Liver (tissue), 3 donors: ENCODE results near the gene GNE.
"Not testable (repeated sequence)": the region's sequence is repeated elsewhere in the genome, so short reads cannot be mapped to it uniquely, and the experiment has no call there.

Source experiments
- ATF3 ChIP-seq: IDR thresholded peaks from 2 replicates; pipeline ENCODE4 v1.6.1; 2016; ENCODE audit warnings: antibody characterized with exemption
- CTCF ChIP-seq: fragments of 150-350 bp; IDR thresholded peaks from 2 replicates; pipeline ENCODE4 v1.5.1; 2017; ENCODE audit warnings: improper control_type of control experiment, low read depth, low read length; ENCODE audit not compliant: missing input control
- EGR1 ChIP-seq, 2 donors: IDR thresholded peaks; 2 replicates each; pipeline ENCODE4 v1.6.1; 2016 to 2018; ENCODE audit warnings: antibody characterized with exemption in 2 of 2, low read depth in 2 of 2
- FOXA1 ChIP-seq: IDR thresholded peaks from 2 replicates; pipeline ENCODE4 v1.6.1; 2016; ENCODE audit warnings: antibody characterized with exemption
- GABPA ChIP-seq, 2 donors: IDR thresholded peaks in 1 of 2; conservative IDR thresholded peaks in 1 of 2; 2 replicates each; pipeline ENCODE4 v1.6.1; 2016; ENCODE audit warnings: antibody characterized with exemption in 2 of 2, mild to moderate bottlenecking in 1 of 2, moderate library complexity in 1 of 2
- JUND ChIP-seq, 2 donors: IDR thresholded peaks; 2 replicates each; pipeline ENCODE4 v1.6.1; 2016; ENCODE audit warnings: antibody characterized with exemption in 2 of 2
- MAX ChIP-seq: IDR thresholded peaks from 2 replicates; pipeline ENCODE4 v1.6.1; 2016; ENCODE audit warnings: antibody characterized with exemption
- NR2F2 ChIP-seq: IDR thresholded peaks from 2 replicates; pipeline ENCODE4 v1.6.1; 2016; ENCODE audit warnings: antibody characterized with exemption
- RAD21 ChIP-seq, 2 donors: IDR thresholded peaks; 2 replicates each; pipeline ENCODE4 v1.6.1; 2016; ENCODE audit warnings: antibody characterized with exemption in 2 of 2, mild to moderate bottlenecking in 2 of 2
- REST ChIP-seq: IDR thresholded peaks from 2 replicates; pipeline ENCODE4 v1.6.1; 2016; ENCODE audit warnings: antibody characterized with exemption, mild to moderate bottlenecking
- TAF1 ChIP-seq: conservative IDR thresholded peaks from 2 replicates; pipeline ENCODE4 v1.6.1; 2016; ENCODE audit warnings: antibody characterized with exemption, mild to moderate bottlenecking
- YY1 ChIP-seq: IDR thresholded peaks from 2 replicates; pipeline ENCODE4 v1.6.1; 2016; ENCODE audit warnings: antibody characterized with exemption, mild to moderate bottlenecking
- ZBTB33 ChIP-seq: IDR thresholded peaks from 2 replicates; pipeline ENCODE4 v1.6.1; 2016; ENCODE audit warnings: antibody characterized with exemption
- donor health status: healthy.
- donor health status: healthy.

GRCh38 chr9:36180243-36180642 lies 78.0 kb downstream of the GNE start:
- TF ChIP-seq MAX; ATF3; CTCF; NR2F2; GABPA (IDR thresholded peaks at IDR 0.05 in 1 of 2, conservative IDR thresholded peaks at IDR 0.05 in 1 of 2); TAF1; REST; RAD21 (IDR thresholded peaks at IDR 0.05); YY1; ZBTB33; EGR1 (IDR thresholded peaks at IDR 0.05; ENCODE audit: low read depth in 2 of 2); FOXA1; JUND (IDR thresholded peaks at IDR 0.05): not testable (repeated sequence)
